ENCODE measurements around the gene RPL41.
A peak's percentile ranks its signal among the peaks of the same experiment; 100 is the strongest.
"Not testable (repeated sequence)": the region's sequence is repeated elsewhere in the genome, so short reads cannot be mapped to it uniquely, and the experiment has no call there.

Gene RPL41

DNA sequence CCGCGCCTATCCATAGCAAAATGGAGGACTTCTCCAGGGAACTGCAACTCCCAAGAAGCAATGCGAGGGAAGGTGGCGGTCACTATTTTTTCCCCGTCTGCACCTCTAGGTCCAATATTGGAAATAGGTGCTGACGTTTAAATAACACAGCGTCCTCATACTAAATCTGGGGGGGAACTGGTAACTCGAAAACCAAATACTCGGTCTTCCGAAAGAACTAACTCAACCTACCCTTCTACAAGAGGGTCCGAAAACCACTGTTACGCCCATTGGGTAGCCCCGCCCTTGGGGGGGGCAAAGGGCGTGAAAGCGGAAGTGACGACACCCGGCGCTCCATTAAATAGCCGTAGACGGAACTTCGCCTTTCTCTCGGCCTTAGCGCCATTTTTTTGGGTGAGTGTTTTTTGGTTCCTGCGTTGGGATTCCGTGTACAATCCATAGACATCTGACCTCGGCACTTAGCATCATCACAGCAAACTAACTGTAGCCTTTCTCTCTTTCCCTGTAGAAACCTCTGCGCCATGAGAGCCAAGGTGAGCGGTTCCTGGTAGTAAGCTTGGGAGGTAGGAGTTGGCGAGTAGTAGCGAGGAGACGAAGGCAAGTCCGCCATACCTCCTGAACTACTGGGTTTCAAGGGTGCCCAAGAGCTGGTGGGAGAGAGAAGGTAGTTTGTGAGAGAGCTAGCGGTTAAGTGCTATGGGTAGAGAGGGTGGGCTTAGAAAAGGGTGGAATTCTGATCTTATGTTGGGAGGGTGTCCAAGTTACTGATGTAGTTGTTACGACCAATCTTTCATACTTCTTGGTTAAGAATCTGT lies at the start of gene RPL41:
RPL41 (plus strand) TSS at position 367 of the 815 bp plus-strand sequence.
- DNase-seq (ENCODE audit: low spot score) = peak; percentile 99

DNA sequence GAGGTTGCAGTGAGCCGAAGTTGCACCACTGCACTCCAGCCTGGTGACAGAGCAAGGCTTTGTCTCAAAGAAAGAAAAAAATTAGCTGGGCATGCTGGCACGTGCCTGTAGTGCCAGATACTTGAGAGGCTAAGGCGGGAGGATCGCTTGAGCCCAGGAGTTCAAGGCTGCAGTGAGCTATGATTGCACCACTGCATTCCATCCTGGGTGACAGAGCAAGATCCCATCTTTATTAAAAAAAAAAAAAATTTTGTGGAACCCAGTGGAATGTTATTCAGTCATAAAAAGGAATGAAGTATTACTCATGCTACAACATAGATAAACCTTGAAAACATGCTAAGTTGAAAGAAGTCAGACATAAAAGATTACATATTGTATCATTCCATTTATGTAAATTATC lies 44.8 kb upstream of the RPL41 start:
- DNase-seq (ENCODE audit: low spot score) = no peak

DNA sequence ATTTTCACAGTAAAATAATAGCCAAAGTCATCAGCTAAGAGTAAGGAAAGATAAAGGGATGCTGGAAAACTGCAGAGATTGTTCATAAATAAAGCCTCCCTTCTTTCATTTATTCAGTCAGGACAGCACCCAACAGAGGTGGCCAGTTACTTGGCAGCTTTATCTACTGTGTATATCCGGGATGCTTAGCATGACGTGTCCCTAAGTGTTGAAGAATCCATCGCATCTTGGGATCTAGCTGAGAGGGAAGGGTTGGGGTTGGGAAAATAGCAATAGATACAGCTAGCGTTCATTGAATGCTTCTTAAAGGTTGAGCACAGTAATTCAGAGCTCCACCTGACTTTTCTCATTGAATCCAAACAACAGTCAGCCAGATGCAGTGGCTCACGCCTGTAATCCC lies 42.0 kb upstream of the RPL41 start:
- no peak for DNase-seq (ENCODE audit: low spot score)

DNA sequence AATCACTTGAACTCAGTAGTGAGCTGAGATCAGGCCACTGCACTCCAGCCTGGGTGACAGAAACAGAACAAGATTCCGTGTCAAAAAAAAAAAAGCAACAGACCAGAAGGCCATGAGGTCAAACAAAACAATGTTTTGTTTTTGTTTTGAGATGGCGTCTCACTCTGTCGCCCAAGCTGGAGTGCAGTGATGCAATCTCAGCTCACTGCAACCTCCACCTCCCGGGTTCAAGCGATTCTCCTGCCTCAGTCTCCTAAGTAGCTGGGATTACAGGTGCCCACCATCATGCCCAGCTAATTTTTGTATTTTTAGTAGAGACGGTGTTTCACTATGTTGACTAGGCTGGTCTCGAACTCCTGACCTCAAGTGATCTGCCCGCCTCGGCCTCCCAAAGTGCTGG lies 38.5 kb upstream of the RPL41 start:
- DNase-seq (ENCODE audit: low spot score) = not testable (repeated sequence)

DNA sequence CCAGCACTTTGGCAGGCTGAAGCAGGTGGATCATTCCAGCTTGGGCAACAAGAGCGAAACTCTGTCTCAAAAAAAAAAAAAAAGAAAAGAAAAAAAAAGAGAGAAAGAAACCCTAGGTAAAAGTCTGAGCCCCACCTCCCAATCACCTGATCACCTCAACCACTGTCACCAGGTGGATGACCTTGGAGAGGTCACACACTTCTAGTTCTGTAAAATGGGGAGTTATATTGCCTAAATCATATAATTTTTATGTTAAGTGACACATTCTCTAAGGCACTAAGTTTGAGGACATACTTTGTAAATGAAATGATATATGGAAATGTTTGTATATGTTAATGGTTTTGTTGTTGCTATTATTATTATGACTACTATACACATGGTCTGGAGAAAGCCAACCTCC lies 38.0 kb upstream of the RPL41 start:
- no peak for DNase-seq (ENCODE audit: low spot score)

DNA sequence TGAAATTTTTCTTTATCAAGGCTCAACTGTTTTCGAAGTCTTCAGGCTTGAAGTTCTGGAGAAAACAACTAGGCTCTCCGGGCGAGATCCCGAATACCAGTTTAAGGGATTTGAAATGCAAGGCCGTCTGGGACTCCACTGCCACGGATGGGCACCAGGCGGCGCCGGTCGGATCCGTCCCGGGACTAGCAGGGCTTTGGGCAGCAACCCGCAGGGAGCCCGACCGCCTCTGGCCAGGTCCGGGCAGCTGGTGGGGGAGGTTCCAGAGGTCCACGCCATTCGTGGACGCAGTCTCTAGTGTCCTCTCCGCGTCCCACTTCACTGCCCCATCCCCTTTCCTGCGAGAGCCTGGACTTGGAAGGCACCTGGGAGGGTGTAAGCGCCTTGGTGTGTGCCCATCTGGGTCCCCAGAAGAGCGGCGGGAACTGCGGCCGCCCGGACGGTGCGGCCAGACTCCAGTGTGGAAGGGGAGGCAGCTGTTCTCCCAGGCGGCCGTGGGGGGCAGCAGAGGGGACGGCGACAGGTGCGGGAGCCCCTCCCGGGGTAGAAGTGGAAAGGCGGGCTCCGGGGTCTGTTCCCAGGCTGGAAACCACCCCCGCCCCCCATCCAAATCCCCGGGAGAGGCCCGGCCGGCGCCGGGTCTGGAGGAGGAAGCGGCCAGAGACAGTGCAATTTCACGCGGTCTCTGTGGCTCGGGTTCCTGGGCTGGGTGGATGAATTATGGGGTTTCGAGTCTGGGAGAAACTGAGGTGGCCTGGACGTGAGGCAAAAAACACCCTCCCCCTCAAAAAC lies 37.3 kb upstream of the RPL41 start:
- DNase-seq (ENCODE audit: low spot score) = peak; percentile 86

DNA sequence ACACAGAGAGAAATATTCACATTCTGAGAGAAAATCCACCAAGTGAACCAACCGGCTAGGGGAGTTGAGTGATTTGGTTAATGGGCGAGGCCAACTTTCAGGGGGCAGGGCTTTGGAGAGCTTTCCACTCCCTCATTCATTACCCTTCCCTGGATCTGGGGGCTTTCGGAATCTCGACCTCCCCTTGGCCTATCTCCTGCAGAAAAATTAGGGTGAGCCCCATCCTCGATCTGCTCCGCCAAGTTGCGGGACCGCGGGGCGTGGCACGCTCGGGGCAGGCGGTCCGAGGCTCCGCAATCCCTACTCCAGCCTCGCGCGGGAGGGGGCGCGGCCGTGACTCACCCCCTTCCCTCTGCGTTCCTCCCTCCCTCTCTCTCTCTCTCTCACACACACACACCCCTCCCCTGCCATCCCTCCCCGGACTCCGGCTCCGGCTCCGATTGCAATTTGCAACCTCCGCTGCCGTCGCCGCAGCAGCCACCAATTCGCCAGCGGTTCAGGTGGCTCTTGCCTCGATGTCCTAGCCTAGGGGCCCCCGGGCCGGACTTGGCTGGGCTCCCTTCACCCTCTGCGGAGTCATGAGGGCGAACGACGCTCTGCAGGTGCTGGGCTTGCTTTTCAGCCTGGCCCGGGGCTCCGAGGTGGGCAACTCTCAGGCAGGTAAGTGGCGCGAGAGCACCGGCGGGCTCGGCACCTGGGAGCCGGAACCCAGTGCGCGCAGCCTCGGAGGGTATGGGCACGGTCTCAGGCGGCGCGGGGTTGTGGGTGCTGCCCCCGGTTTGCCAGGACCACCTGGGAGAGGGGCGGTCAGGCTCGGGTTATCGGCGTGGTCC lies 36.5 kb upstream of the RPL41 start, which contains the start of gene ERBB3:
ERBB3 (plus strand) TSS at position 443 of the 833 bp plus-strand sequence; CDS start at position 579, 136 bp downstream.
- DNase-seq (ENCODE audit: low spot score) = peak; percentile 84

DNA sequence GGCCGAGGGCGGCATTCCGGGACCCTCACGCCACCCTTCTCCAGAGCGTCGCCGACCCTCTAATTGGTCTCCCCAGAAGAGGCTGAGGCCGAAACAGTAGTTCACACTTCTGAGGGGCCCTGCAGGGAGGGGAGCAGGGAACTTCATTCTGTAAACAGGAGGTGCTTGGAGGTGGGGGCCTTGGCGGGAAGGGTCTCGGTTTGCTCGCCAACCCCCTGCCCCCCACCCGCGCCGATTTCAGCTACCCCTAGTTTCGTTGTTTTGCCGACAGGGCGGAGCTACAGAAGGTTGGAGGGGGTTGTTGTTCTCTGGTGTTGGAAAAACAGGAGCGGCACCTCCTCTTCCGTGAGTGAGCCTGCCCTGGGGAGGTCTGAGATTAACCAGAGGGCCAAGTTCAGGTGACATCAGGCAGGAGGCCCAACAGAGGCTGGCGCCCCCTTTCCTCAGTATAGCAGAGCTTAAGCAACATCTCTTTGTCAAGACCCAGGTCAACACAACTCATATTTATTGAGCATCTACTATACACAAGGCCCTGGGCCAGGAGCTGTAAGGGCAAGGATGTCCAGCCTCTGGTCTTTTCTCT lies 35.8 kb upstream of the RPL41 start:
- no peak for DNase-seq (ENCODE audit: low spot score)

DNA sequence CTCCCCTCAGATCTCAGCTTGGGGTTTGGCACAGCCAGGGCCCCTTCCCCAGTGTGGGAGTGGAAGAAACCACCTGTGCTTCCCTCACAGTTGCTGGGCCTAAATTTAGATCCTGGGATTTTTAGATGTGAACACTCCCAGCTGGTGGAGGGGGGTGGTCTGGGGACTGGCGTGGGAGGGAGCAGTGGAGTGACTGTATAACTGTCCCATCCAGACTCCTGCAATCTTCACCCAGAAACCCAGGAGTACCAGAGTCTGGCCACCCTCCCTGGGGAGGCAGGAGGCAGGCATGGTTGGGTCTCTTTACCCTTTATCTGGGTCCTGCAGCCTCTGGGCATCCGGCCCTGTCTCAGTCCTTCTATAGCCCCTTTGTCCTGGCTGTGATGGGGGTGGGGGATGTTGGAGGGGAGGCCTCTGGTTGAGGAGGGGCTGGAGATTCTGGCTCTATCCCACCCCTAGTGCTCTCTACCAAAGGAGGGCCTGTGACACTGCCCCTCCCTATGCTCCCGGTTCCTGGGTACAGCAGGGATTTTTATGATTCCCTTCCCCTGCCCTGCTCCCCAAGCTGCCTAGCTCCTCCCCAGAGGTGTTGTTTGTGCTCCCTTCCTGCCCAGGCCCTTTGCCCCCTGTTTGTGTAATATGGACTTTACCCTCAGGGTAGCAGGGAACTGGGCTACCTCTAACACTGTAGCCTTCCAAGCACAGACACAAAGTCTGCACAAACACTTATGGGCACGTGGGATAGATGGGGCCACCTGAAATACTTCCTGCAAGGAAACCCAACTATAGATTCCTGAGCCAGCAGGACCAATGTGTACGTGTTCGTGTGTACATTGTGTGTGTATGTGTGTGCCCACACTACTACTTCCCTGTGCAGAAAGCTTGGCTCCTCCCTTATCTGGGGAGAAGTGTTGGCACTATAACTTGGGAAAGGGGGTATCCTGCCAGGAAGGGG lies 34.8 kb upstream of the RPL41 start:
- DNase-seq (ENCODE audit: low spot score) = peak; percentile 89

DNA sequence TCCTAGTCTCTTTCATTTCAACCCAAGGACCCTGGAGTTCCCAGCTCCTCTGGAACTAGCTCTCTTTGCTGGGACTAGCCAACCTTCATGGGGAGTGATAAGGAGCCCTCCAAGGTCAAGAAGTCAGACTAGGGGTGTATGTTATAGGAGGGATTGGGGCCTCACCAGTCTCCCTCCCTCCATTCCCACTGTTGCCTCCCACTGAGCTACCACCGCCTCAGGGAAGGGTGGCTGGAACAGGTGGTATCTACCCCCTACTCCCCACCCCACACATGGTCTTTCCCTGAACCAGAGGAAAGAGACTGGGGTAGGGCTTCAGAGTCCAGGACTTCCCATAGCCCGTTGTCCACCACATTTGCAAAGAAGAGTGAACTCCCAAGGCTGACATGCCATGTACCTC lies 34.1 kb upstream of the RPL41 start:
- no peak for DNase-seq (ENCODE audit: low spot score)

DNA sequence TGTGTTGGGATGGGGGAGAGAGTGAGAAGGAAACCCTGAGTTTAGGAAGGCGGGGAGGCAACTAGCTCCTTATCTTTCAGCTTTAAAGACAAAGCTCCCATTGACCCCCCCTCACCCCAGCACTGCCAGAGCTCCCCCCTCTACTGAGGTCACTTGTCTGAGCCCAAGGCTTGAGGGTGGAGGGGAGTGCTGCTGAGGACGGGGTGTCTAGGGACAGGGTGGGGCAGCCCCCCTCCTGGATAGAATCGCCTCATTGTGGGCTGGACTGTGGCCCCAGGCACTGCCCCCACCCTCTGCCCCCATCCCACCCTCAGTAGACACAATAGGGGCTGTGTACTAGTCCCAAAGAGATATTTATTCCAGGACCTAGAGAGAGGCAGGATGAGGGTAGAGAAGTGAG lies 33.5 kb upstream of the RPL41 start:
- peak; percentile 96 for DNase-seq (ENCODE audit: low spot score)

DNA sequence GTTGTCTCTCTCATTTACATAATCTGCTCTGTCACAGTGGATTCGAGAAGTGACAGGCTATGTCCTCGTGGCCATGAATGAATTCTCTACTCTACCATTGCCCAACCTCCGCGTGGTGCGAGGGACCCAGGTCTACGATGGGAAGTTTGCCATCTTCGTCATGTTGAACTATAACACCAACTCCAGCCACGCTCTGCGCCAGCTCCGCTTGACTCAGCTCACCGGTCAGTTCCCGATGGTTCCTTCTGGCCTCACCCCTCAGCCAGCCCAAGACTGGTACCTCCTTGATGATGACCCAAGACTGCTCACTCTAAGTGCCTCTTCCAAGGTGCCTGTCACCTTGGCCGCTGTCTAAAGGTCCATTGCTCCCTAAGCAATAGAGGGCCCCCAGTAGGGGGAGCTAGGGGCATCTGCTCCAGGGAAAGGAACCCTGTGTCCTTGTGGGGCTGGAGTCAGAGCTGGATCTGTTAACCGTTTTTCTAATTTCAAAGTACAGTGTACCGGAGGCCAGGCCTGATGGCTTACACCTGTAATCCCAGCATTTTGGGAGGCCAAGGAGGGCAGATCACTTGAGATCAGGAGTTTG lies 31.4 kb upstream of the RPL41 start:
- DNase-seq (ENCODE audit: low spot score) = no peak

DNA sequence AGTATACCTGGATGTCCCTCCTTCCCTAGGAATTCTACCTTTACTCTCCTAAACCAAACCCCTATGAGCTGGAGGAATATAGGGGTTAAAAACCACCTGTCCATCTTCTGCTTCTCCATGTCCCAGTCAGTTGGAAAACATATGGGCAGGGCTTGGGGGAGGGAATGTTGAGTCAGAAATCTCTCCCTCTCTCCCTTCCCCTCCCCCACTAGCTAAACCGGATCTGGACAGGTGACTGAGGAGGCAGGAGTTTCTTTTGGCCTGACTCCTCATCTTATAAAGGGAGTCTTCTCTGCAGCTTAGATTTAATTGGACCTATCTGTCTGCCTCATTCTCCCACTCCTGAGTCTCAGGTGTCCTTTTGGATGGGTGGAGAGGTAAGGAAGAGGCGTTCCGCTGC lies 30.3 kb upstream of the RPL41 start:
- no peak for DNase-seq (ENCODE audit: low spot score)

DNA sequence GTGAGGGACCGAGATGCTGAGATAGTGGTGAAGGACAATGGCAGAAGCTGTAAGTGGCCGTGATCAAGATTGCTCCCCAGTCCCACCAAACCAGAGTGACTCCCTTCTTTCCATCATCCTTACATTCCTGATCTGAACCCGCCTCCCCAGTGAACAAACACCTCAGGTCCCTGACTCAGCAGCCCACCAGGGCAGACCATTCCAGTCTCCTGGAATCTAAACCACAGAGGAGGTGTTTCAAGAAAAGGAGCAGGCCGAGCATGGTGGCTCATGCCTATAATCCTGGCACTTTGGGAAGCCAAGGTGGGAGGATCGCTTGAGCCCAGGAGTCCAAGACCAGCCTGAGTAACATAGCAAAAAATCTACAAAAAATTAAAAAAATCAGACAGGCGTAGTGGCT lies 29.8 kb upstream of the RPL41 start:
- no peak for DNase-seq (ENCODE audit: low spot score)

DNA sequence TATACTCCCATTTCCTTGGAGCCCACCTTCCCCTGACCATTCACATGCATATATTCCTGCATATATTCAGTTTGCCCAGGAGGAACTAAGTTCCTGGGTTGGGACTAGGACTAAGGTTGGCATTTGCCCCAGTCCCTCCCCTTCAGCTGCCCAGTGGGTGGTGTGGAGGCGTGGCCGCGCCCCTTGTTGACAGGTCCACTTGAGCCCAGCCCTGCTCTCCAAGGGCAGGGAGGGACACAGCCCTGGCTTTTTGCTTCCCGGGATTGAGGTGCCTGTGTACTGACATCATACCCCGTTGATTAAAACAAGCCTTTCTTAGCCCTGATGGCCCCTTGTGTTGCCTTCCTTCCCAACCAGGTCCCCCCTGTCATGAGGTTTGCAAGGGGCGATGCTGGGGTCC lies 29.2 kb upstream of the RPL41 start:
- DNase-seq (ENCODE audit: low spot score) = peak; percentile 49

DNA sequence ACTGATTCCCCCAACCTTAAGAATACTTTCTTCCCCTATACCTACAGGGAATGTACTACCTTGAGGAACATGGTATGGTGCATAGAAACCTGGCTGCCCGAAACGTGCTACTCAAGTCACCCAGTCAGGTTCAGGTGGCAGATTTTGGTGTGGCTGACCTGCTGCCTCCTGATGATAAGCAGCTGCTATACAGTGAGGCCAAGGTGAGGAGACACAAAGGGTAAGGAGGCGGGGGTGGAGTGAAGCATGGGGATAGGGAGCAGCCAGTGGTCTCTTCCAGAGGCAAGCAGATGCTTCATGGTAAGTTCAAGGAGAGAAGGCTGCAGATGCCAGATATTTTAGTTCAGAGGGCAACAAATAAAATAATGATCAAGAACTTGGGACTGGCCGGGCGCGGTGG lies 18.7 kb upstream of the RPL41 start:
- DNase-seq (ENCODE audit: low spot score) = no peak

DNA sequence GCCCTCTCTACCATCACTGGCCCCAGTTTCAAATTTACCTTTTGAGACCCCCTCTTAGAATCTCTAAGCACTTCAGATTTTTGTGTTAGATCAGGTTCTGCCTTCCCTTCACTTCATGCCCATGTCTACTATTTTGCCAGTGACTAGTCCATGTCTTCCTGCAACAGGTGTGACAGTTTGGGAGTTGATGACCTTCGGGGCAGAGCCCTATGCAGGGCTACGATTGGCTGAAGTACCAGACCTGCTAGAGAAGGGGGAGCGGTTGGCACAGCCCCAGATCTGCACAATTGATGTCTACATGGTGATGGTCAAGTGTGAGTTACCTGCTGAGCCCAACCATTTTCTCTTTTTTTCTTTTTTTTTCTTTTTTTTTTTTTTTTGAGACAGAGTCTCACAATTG lies 17.8 kb upstream of the RPL41 start:
- no peak for DNase-seq (ENCODE audit: low spot score)

DNA sequence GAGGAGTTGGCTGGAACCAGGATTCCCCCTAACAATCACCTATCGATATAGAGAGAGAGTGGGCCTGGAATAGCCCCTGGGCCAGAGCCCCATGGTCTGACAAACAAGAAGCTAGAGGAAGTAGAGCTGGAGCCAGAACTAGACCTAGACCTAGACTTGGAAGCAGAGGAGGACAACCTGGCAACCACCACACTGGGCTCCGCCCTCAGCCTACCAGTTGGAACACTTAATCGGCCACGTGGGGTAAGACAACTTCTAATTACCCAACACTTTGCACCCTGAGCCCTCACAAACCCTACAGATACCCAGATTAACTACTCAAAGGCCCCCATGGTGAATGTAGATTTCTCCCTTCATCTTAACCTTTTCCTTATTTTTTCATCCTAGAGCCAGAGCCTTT lies 16.6 kb upstream of the RPL41 start:
- no peak for DNase-seq (ENCODE audit: low spot score)

DNA sequence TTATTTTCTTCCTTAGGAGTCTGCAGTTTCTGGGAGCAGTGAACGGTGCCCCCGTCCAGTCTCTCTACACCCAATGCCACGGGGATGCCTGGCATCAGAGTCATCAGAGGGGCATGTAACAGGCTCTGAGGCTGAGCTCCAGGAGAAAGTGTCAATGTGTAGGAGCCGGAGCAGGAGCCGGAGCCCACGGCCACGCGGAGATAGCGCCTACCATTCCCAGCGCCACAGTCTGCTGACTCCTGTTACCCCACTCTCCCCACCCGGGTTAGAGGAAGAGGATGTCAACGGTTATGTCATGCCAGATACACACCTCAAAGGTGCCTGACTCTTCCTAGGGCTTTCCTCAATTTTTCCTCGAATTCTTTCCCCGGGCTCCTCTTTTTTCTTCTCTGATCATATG lies 15.4 kb upstream of the RPL41 start:
- DNase-seq (ENCODE audit: low spot score) = no peak

DNA sequence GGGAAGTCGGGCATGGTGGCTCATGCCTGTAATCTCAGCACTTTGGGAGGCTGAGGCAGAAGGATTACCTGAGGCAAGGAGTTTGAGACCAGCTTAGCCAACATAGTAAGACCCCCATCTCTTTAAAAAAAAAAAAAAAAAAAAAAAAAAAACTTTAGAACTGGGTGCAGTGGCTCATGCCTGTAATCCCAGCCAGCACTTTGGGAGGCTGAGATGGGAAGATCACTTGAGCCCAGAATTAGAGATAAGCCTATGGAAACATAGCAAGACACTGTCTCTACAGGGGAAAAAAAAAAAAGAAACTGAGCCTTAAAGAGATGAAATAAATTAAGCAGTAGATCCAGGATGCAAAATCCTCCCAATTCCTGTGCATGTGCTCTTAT lies 13.8 kb upstream of the RPL41 start:
- DNase-seq (ENCODE audit: low spot score) = no peak
